Karpas-422 (cell line): ENCODE results near the gene CENPA. TPM values are rescaled to one million over a fixed set of nuclear protein-coding genes. Genes with fewer than 3 reads are reported as not detected.

Experiments used
- DNase-seq: peaks from one replicate; pipeline ENCODE4 v3.0.0-alpha.2; 2015
- H2AFZ ChIP-seq: fragments of 200-600 bp; sonication (generic); 2 replicates; pipeline ENCODE4 v1.6.1; 2014; ENCODE audit warnings: antibody characterized with exemption, low read length, mixed read lengths
- H3K27ac ChIP-seq: fragments of 200-600 bp; sonication (generic); 2 replicates; pipeline ENCODE4 v1.5.1; 2014; ENCODE audit warnings: mild to moderate bottlenecking, low read length, moderate library complexity
- H3K27me3 ChIP-seq: fragments of 200-600 bp; sonication (generic); 2 replicates; pipeline ENCODE4 v1.6.1; 2014; ENCODE audit warnings: low read length, mixed read lengths
- H3K36me3 ChIP-seq: fragments of 200-600 bp; sonication (generic); 2 replicates; pipeline ENCODE4 v1.6.1; 2014; ENCODE audit warnings: low read length, mixed read lengths; ENCODE audit not compliant: insufficient read depth
- H3K4me1 ChIP-seq: fragments of 200-600 bp; sonication (generic); 2 replicates; pipeline ENCODE4 v1.6.1; 2014; ENCODE audit warnings: mild to moderate bottlenecking, low read length, mixed read lengths
- H3K4me2 ChIP-seq: fragments of 200-600 bp; sonication (generic); 2 replicates; pipeline ENCODE4 v1.6.1; 2014; ENCODE audit warnings: low read length, low read depth, mild to moderate bottlenecking; ENCODE audit not compliant: poor library complexity, severe bottlenecking
- H3K4me3 ChIP-seq: fragments of 200-600 bp; sonication (generic); 2 replicates; pipeline ENCODE4 v1.5.1; 2014; ENCODE audit warnings: mild to moderate bottlenecking, antibody characterized with exemption, low read length, mixed read lengths
- H3K79me2 ChIP-seq: fragments of 200-600 bp; sonication (generic); 2 replicates; pipeline ENCODE4 v1.6.1; 2014; ENCODE audit warnings: mild to moderate bottlenecking, low read length, mixed read lengths
- H3K9ac ChIP-seq: fragments of 200-600 bp; sonication (generic); 2 replicates; pipeline ENCODE4 v1.6.0; 2014; ENCODE audit warnings: low read length
- H3K9me2 ChIP-seq: fragments of 200-600 bp; sonication (generic), shearing (Covaris generic); replicated peaks from 2 replicates; pipeline ENCODE4 v1.6.0; 2014; ENCODE audit warnings: mild to moderate bottlenecking, low read length, moderate library complexity; ENCODE audit not compliant: insufficient read depth
- H3K9me3 ChIP-seq: fragments of 300-700, 200-600 bp; sonication (generic); 2 replicates; pipeline ENCODE4 v1.6.1; 2014; ENCODE audit warnings: low read length, mixed read lengths
- H4K20me1 ChIP-seq: fragments of 200-600 bp; sonication (generic); 2 replicates; pipeline ENCODE4 v1.6.1; 2014; ENCODE audit warnings: mild to moderate bottlenecking, antibody characterized with exemption, low read length, low read depth; ENCODE audit not compliant: insufficient read depth
- total RNA-seq: library from RNA; depleted of rRNA; stranded (reverse); fragments of >200 nt; shearing (Covaris generic); gene quantifications from 2 replicates; pipeline ENCODE4 v1.2.3, GENCODE V29; 2014; ENCODE audit warnings: low replicate concordance

CENPA gene
- total RNA-seq, 1 experiment from 2014 or later = 21.1 TPM

DNA sequence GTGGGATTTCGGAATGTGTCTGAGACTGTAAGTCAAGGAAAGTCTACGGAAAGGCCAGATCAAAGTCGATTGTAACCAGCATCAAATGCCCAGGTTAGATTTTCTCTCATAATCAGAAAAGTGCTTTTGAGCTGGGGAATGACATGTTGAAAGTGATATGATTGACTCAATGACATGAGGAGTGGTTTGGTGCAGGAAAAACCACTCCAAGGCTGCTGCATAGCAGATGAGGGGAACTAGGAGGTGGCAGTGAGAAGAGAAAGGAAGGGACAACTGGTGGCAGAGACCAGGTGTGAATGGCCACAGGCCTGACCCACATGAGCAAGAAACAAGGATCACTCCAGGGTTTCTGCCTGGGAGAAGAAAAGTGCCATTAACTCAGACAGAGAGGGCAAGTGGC is 20.9 kb upstream of the CENPA start:
- 0 out of 2 replicates have a peak, but pooled peaks cover 14% of the 10 kb centered on the region for H4K20me1 ChIP-seq
- peak overlapping the region; percentile 40; the same call in 1 of the 2 replicates for H3K27ac ChIP-seq
- DNase-seq = no peak
- no peak overlapping the region for H2AFZ ChIP-seq
- peak overlapping the region; percentile 90 for H3K4me3 ChIP-seq
- H3K4me2 ChIP-seq = peak overlapping the region; percentile 88
- peak overlapping the region; percentile 99 for H3K9ac ChIP-seq
- no peaks in the 10 kb centered on the region for H3K27me3 ChIP-seq
- H3K9me3 ChIP-seq = no peaks in the 10 kb centered on the region
- H3K9me2 ChIP-seq = no peaks in the 10 kb centered on the region
- H3K36me3 ChIP-seq = no peaks in the 10 kb centered on the region
- H3K79me2 ChIP-seq = peaks cover 54% of the 10 kb centered on the region
- H3K4me1 ChIP-seq = peaks cover 19% of the 10 kb centered on the region

DNA sequence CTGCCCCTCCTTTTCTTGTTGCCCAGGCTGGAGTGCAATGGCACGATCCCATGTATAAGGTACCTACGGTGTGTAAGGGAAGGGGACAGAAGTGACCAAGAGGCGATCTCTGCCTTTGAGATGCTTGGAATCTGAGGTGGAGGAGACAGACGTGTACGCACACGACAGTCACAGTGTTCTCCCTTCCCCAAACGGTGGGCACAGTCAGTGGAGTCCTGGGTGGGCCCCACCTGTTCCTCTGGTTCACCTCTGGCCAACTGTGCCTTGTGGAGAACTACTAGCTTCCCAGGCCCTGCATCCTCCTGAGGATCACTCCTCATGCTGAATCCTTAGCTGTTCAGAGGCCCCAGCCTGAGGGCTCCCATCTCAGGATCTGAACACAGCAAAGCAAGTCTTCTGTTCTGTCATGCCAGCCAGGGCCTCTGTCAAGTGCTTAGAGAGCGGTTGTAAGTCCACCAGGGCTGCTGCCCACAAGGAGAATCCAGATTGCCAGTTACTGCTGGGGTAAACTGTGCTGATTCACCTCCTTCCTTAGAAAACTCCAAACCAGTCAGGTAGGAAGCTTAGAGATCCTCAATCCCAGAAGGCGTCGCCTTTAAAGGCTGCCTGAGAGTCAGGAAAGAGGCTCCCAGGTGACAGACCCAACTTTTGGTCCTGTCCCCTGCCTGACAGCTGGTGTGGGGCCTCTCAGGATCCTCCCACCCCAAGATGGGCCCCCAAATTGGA is 20.2 kb upstream of the CENPA start:
- Histone ChIP-seq H4K20me1 (0 out of 2 replicates have a peak, but pooled peaks cover 15% of the 10 kb centered on the region), H2AFZ (no peak overlapping the region), H3K36me3 (no peaks in the 10 kb centered on the region), H3K27ac (no peak overlapping the region), H3K4me3 (peak overlapping the region; percentile 90), H3K27me3 (no peaks in the 10 kb centered on the region), H3K9me2 (no peaks in the 10 kb centered on the region), H3K9me3 (no peaks in the 10 kb centered on the region), H3K79me2 (peaks cover 60% of the 10 kb centered on the region), H3K4me1 (peaks cover 19% of the 10 kb centered on the region), H3K9ac (peak overlapping the region; percentile 99), H3K4me2 (peak overlapping the region; percentile 88)
- no peak for DNase-seq

DNA sequence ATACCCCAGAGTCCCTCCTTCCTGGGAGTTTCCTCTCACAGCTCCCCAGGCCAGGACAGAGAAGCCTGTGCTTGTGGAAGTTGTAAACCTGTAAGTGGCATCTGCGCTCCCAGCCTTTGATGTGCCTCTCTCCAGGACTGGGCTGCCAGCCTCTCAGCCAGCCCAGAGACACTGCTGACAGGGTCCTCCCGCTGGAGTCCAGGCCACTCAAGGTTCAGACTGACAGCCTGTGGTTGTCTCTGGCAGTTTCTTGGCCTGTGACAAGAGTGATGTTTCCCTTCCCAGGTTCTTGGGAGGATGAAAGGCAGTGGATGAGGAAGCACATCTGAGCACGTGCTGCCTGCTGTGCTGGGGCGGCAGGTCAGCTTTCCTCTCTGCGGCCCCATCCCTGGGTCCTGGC is 18.7 kb upstream of the CENPA start:
- DNase-seq = no peak
- Histone ChIP-seq H3K9me2 (no peaks in the 10 kb centered on the region), H3K4me2 (no peak overlapping the region), H3K9ac (0 out of 2 replicates have a peak overlapping the region, but pooled peaks have one; percentile 33), H4K20me1 (0 out of 2 replicates have a peak, but pooled peaks cover 19% of the 10 kb centered on the region), H3K4me3 (no peak overlapping the region), H2AFZ (no peak overlapping the region), H3K27me3 (no peaks in the 10 kb centered on the region), H3K4me1 (peaks cover 19% of the 10 kb centered on the region), H3K79me2 (peaks cover 75% of the 10 kb centered on the region), H3K27ac (no peak overlapping the region), H3K9me3 (no peaks in the 10 kb centered on the region), H3K36me3 (no peaks in the 10 kb centered on the region)

DNA sequence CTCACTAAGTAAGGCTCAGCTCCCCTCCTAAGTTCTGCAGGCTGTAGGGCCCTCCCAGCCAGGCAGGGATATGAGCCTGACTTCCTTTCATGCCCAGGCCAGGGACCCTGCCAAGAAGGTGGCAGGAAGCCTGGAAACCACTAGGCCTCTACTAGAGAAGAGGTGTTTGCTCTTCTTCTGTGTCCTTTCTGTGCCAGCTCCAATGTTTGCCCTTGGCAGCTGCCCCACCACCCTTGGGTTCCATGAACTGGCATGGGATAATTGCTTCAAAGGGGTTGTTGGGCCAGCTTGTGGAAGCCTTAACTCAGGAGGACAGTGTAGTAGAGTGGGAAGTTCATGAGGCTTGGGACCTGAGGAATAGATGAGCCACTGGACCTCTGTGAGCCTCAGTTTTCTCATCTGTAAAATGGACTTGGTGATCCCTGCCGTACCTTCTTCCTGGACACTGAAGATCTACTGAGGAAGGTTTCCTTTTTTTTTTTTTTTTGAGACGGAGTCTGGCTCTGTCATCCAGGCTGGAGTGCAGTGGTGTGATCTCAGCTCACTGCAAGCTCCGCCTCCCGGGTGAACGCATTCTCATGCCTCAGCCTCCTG is 17.9 kb upstream of the CENPA start:
- Histone ChIP-seq H3K4me2 (no peak overlapping the region), H3K4me3 (no peak overlapping the region), H3K27me3 (no peaks in the 10 kb centered on the region), H3K9ac (no peak overlapping the region), H4K20me1 (0 out of 2 replicates have a peak, but pooled peaks cover 19% of the 10 kb centered on the region), H2AFZ (no peak overlapping the region), H3K79me2 (peaks cover 82% of the 10 kb centered on the region), H3K27ac (no peak overlapping the region), H3K36me3 (no peaks in the 10 kb centered on the region), H3K9me2 (no peaks in the 10 kb centered on the region), H3K4me1 (peaks cover 19% of the 10 kb centered on the region), H3K9me3 (no peaks in the 10 kb centered on the region)
- no peak for DNase-seq

DNA sequence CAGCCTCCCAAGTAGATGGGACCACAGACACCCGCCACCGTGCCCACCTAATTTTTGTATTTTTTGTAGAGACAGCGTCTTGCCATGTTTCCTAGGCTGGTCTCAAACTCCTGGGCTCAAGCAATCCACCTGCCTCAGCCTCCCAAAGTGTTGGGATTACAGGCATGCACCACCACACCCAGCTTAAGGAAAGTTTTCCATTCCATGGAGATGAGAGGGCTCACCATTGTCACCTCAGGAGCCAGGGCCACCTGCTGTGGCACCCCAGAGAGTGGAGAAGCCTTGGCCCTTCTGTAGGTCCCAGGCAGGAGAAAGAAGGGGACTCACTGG is 17.1 kb upstream of the CENPA start:
- H3K79me2 ChIP-seq = peaks cover 84% of the 10 kb centered on the region
- no peak for DNase-seq

DNA sequence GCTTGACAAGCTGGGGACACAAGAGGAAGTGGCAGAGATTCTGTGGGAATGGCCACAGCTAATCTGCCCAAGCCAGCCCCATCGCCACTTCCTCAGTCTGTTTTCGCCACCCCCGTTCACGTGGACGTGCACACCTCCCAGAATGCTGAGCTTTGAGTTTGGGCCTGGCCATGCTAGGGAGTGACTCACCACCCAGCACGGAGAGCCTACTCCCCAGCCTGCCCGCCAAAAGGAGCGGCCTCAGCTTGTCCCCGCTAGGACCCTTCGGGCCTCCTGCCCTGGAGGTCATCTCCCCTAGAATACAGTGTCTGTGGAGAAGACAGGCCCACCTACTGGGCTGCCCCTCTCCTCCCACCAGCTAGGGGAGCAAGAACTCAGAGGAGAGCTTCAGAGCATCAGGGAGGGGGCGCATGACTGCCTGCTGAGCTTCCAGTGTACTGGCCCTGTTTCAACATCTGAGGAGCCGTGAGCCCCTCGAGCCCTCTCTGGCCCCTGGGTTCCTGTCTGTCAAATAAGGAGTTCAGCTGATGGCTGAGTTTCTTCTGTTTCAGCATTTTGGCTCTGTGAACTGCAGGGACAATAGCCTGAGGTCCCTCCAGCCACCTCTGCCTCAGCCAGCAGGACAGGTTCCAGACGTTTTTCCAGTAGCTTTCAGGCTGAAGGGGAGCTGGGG is 16.6 kb upstream of the CENPA start:
- Histone ChIP-seq H3K4me3 (no peak overlapping the region), H3K27ac (no peak overlapping the region), H3K36me3 (no peaks in the 10 kb centered on the region), H3K9ac (no peak overlapping the region), H3K9me3 (no peaks in the 10 kb centered on the region), H3K9me2 (no peaks in the 10 kb centered on the region), H3K79me2 (peaks cover 85% of the 10 kb centered on the region), H3K27me3 (no peaks in the 10 kb centered on the region), H2AFZ (no peak overlapping the region), H3K4me2 (no peak overlapping the region), H4K20me1 (0 out of 2 replicates have a peak, but pooled peaks cover 19% of the 10 kb centered on the region), H3K4me1 (peaks cover 18% of the 10 kb centered on the region)
- DNase-seq = no peak

More for the DNA sequence above, 17.1 kb upstream of the CENPA start:
- Histone ChIP-seq H3K4me1 (peaks cover 15% of the 10 kb centered on the region), H3K9me2 (no peaks in the 10 kb centered on the region), H3K36me3 (no peaks in the 10 kb centered on the region), H2AFZ (no peak overlapping the region), H4K20me1 (0 out of 2 replicates have a peak, but pooled peaks cover 19% of the 10 kb centered on the region), H3K4me3 (no peak overlapping the region), H3K4me2 (no peak overlapping the region), H3K9ac (no peak overlapping the region), H3K9me3 (no peaks in the 10 kb centered on the region), H3K27me3 (no peaks in the 10 kb centered on the region), H3K27ac (no peak overlapping the region)

DNA sequence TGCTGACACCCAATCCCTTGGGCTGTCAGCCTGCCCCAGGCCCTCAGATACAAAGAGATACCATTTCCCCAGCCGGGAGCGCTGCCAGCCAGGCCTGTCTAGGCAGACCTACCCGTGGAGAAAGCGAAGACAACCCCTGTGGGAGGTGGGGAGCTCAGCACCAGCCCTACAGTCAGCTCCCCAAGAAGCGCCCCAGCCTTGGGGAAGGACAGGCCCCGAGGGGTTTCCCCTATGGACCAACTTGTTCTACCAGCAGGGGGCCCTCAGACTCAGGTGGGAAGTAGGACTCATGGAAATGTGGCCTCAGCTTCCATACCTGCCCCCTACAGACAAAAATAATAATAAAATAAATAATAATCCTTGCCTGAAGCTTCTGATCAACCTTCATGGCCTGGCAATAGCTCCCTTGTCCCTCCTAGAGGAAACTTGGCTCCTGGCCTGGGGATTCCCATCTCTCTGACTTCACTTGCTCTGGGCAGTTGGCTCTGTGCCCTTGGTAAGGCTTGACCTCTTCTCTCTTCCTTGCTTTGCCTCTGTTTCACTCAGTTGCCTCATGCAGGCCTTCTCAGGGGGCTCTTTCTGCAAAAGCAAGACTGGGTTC is 14.8 kb upstream of the CENPA start:
- peak; percentile 61 for DNase-seq
- Histone ChIP-seq H3K27me3 (no peaks in the 10 kb centered on the region), H3K27ac (no peak overlapping the region), H3K79me2 (peaks cover 70% of the 10 kb centered on the region), H3K9ac (no peak overlapping the region), H3K4me1 (peaks cover 9% of the 10 kb centered on the region), H4K20me1 (0 out of 2 replicates have a peak, but pooled peaks cover 9% of the 10 kb centered on the region), H3K9me3 (no peaks in the 10 kb centered on the region), H3K4me3 (no peak overlapping the region), H3K36me3 (no peaks in the 10 kb centered on the region), H3K4me2 (no peak overlapping the region), H2AFZ (no peak overlapping the region), H3K9me2 (no peaks in the 10 kb centered on the region)
